ENCODE measurements around the gene HS1BP3. TPM values are rescaled to one million over a fixed set of nuclear protein-coding genes. Genes with fewer than 3 reads are reported as not detected.
A peak's percentile ranks its signal among the peaks of the same experiment; 100 is the strongest.

Gene HS1BP3
- total and polyA plus RNA-seq, 8 donors: 9.5 to 16.8 (median 10.8) TPM

- intact Hi-C loops (cut with DNase I): loop anchor here in 2 of 3 donors (5.0 kb wide), 3 partner anchors 199 to 244 kb away; no protein-coding TSS in a partner anchor
- DNase-seq: peak in 2 of 6 donors; percentile 14 to 55
- Histone ChIP-seq H3K36me3 (no peaks in the 10 kb centered on the region), H3K27ac (no peak overlapping the region), H3K4me1 (no peaks in the 10 kb centered on the region), H3K27me3 (no peaks in the 10 kb centered on the region), H3K4me3 (no peak overlapping the region), H3K9me3 (no peaks in the 10 kb centered on the region)
- no peak for TF ChIP-seq CTCF (IDR thresholded peaks at IDR 0.05)
- ATAC-seq: peak in 2 of 4 donors; percentile 3 to 11
- 84 to 89% methylated on average over 23 of the region's 23 CpGs for WGBS, 2 donors
- FAIRE-seq: no peak
These were observed 9.5 kb downstream of the HS1BP3 start for GRCh38 chr2:20641123-20641985.

GRCh38 chr2:20640411-20641122, 10.3 kb downstream of the HS1BP3 start:
- 76 to 81% methylated on average over 13 to 14 of the region's 14 CpGs for WGBS, 2 donors
- Histone ChIP-seq H3K27ac (no peak overlapping the region), H3K9me3 (no peaks in the 10 kb centered on the region), H3K36me3 (no peaks in the 10 kb centered on the region), H3K27me3 (no peaks in the 10 kb centered on the region), H3K4me3 (no peak overlapping the region), H3K4me1 (peaks cover 0 to under 1% (median 0%) of the 10 kb centered on the region in 3 donors)
- no peak for TF ChIP-seq CTCF (IDR thresholded peaks at IDR 0.05)
- DNase-seq (peak in 2 of 6 donors; percentile 42 to 80), ATAC-seq (no peak), FAIRE-seq (no peak)
- intact Hi-C loops (cut with DNase I): loop anchor here in 2 of 3 donors (5.0 kb wide), 3 partner anchors 198 to 243 kb away; no protein-coding TSS in a partner anchor

GRCh38 chr2:20638646-20639430, 12.1 kb downstream of the HS1BP3 start:
- Histone ChIP-seq H3K9me3 (no peaks in the 10 kb centered on the region), H3K36me3 (no peaks in the 10 kb centered on the region), H3K27ac (no peak overlapping the region), H3K27me3 (no peaks in the 10 kb centered on the region), H3K4me1 (peaks cover 0 to 16% (median 0%) of the 10 kb centered on the region in 3 donors), H3K4me3 (no peak overlapping the region)
- TF ChIP-seq CTCF (IDR thresholded peaks at IDR 0.05): no peak
- ATAC-seq (no peak), DNase-seq (peak in 2 of 6 donors; percentile 11 to 55), FAIRE-seq (no peak)
- 82 to 83% methylated on average over 15 of the region's 15 CpGs for WGBS, 2 donors
- intact Hi-C loops (cut with DNase I): no loop called here

GRCh38 chr2:20638014-20638413, 12.9 kb downstream of the HS1BP3 start:
- Histone ChIP-seq H3K27ac (no peak overlapping the region), H3K4me3 (no peak overlapping the region), H3K27me3 (no peaks in the 10 kb centered on the region), H3K4me1 (peaks cover 0 to 16% (median 0%) of the 10 kb centered on the region in 3 donors), H3K36me3 (no peaks in the 10 kb centered on the region), H3K9me3 (no peaks in the 10 kb centered on the region)
- DNase-seq (peak in 1 of 6 donors; percentile 50), ATAC-seq (no peak), FAIRE-seq (no peak)
- intact Hi-C loops (cut with DNase I): no loop called here
- TF ChIP-seq CTCF (IDR thresholded peaks at IDR 0.05): no peak
- 91 to 96% methylated on average over 13 of the region's 13 CpGs for WGBS, 2 donors

All from pancreas (tissue), 10 donors.